HG02623 (cell line): Measurements from ENCODE around the gene STIM2.
"Not testable (repeated sequence)": the region's sequence is repeated elsewhere in the genome, so short reads cannot be mapped to it uniquely, and the experiment has no call there.

Experiments used
- ATAC-seq: cut with Tn5 transposase; IDR thresholded peaks from one replicate; pipeline ENCODE4 v1.9.1; 2021; ENCODE audit warnings: moderate library complexity; ENCODE audit not compliant: unreplicated experiment

STIM2 gene

GRCh38 chr4:26947318-26947717 is 86.7 kb downstream of the STIM2 start:
- no peak for ATAC-seq

- no peak for ATAC-seq
Observed at GRCh38 chr4:26950446-26950845, 89.8 kb downstream of the STIM2 start.

DNA sequence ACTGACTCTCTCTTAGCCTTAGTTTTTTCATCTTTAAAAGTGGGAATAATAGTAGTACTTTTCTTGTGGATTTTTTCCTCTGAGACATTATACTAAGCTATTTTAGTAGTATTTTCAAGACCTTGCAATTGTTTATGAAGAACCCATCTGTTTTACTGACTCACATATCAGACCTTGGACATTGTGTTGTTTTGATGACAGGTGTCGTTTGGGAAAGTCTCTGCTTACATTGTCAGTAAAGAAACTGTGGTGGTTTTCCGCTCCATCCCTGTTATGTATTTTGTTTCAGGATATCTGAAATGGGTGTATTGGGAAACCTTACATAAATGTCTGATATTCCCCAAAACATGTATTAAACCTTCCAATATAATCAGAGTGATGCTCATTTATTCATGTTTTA is 92.2 kb downstream of the STIM2 start:
- no peak for ATAC-seq

DNA sequence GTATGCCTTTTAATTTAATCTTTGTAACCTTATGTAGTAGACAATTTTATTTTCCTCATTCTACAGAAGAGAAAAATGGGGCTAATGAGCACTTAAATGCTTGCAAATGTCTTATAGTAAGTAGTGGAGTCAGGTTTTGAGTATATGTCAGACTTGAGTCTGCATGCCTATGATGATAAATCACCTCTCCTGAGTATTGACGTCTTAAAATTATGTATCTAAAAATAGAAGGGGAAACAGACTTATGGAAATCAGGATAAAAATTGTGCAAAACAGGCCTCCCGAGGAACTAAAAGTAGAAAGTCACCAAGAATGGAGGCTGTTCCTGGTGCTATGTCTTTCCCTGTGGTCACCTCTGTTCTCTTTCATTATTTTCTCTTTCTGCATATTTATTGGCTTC is 92.7 kb downstream of the STIM2 start:
- no peak for ATAC-seq

- no peak for ATAC-seq
Observed at GRCh38 chr4:26953770-26954423, 93.3 kb downstream of the STIM2 start.

DNA sequence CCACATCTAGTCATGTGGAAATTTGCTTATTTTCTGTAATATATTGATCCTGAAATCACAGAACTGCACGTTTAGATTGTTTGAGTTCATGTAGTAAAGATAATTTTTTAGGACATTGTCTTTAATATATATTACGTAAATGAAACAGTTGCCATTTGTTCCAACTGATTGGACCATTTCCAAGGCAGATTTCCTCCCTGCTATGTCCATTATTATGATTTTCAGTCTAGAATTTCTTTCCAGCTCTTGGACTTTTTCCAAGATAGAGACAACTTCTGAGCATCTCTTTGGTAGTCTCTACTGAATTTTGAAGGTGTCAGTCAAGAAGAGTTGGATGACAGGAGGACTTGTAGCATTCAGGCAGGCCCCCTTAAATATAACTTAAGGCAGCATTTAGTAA is 94.6 kb downstream of the STIM2 start:
- no peak for ATAC-seq

- ATAC-seq: no peak
Observed at GRCh38 chr4:26958925-26959653, 98.4 kb downstream of the STIM2 start.

DNA sequence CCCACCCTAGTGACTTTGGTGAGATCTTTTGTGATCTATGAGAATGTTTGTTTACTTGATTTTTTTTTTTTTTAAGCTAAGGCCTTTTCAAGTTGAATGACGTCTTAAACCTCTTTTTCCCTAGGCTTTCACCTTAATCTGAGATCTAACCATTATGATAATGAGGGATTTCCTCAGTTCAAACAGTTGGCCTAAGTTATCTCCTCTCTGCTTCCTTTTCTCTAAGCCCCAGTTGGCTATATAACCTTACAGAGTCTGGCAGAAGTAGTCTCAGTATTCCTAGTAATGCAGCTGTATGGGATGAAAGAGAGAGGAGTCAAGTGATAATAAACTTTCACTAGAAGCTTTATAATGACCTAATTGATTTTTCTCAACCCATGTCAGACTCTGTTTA is 99.0 kb downstream of the STIM2 start:
- no peak for ATAC-seq

DNA sequence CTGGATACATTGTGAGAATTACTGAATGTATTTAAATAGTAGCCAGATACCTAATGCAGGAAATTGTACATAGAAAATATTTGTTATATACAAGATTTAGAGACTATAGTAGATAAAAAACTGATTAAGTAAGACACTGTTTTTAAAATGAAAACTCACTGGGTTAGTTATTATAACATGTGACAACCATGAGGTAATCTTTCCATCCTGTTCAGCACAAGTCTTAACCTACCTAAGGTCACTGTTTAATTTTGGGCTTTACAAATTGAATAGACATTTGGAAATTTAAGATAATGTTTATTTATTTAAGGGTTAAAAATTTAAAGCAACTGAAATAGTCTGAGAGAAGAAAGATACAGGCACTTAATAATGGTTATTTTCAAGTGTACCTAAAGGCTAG is 102.1 kb downstream of the STIM2 start:
- no peak for ATAC-seq

GRCh38 chr4:26964512-26964911 is 103.9 kb downstream of the STIM2 start:
- ATAC-seq: no peak

GRCh38 chr4:26964994-26965393 is 104.4 kb downstream of the STIM2 start:
- no peak for ATAC-seq

DNA sequence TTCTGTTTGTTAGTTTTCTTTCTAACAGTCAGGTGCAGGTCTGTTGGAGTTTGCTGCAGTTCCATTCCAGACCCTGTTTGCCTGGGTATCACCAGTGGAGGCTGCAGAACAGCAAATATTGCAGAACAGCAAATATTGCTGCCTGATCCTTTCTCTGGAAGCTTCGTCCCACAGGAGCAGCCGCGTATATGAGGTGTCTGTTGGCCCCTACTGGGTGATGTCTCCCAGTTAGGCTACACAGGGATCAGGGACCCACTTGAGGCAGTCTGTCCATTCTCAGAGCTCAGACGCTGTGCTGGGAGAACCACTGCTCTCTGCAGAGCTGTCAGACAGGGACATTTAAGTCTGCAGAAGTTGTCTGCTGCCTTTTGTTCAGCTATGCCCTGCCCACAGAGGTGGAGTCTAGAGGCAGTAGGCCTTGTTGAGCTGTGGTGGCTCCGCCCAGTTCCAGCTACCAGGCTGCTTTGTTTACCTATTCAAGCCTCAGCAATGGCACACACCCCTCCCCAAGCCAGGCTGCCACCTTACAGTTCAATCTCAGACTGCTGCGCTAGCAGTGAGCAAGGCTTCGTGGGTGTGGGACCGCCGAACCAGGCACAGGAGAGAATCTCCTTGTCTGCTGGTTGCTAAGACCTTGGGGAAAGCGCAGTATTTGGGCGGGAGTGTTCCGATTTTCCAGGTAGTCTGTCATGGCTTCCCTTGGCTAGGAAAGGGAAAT is 115.0 kb downstream of the STIM2 start:
- ATAC-seq: not testable (repeated sequence)

DNA sequence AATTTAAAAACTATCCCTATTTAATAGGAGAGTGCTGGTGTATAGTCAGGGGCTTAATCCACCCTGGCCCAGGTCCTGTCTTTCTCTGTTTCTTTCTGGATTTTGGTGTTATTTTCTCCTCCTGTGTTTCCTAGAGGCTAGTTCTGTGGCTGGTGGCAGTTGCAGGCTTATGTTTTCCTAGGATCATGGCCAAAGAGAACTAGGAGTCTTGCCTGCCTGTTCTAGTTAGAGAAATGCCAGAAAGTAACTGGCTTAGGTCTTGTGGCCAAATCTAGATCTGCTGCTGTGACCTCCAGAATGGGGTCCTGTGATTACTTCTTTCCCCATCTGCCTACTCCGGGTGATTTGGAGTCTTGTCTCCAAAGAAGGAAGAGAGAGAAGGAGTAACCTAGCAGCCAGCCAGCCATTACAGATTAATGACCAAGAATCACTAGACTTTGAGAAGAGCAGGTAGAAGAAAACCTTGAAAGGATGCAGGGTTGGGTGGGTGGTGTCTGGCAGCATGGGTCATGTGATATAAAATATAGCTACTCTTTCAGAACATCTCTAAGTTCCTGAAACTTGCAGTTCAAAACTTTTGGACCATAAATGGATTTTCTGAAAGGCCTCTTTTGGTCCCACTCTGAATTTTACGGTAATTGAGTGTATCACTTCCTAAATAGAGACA is 117.9 kb downstream of the STIM2 start:
- ATAC-seq: no peak

DNA sequence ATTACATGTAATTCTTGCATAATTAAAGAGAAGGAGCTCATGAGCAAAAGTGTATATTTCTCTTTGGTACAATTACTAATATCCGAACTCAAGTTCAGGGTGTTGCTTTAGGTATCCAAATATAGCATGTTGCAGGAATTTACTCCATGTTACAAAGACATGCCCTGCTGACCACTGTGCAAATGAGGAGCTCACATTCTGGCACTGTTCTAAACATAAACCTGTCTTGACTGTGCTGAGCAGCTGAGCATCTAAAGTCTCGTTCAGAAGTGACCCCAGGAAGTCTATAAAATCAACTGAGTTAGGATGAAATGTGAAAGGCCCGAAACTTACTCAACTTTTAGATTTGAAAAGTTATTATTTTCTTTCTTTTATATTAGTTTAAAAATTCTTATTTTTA is 124.3 kb downstream of the STIM2 start:
- no peak for ATAC-seq

- ATAC-seq: peak; percentile 85
Observed at GRCh38 chr4:26985873-26986272, 125.2 kb downstream of the STIM2 start.

DNA sequence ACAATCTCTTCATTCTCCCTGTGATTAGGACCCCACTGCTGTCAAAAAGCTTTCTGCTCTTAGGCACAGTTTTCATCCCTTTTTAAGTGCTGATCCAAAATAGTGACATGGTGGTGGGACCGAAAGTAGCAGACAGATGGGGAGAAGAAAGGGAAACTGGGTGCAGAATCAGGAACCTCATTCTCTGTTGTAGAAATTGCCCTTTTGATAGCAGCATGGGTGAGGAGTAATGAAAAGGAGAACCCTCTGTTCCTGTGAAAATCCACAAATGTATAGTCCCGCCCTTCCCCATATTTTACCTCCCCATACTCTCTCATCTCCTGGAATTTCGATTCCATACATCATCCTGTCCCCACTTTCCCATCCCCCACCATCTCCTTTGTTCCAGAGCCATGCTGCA is 126.5 kb downstream of the STIM2 start:
- no peak for ATAC-seq

DNA sequence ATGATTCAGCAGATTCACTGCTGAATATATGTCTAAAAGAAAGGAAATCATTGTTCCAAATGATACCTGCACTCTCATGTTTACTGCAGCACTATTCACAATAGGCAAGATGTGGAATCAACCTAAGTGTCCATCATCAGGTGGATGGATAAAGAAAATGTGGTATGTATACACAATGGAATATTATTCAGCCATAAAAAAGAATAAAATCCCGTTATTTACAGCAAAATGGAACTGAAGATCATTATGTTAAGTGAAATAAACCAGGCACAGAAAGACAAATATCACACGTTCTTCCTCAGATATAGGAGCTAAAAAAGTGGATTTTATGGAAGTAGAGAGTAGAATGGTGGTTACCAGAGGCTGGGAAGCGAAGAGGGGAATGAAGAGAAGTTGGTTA is 130.4 kb downstream of the STIM2 start:
- ATAC-seq: no peak

DNA sequence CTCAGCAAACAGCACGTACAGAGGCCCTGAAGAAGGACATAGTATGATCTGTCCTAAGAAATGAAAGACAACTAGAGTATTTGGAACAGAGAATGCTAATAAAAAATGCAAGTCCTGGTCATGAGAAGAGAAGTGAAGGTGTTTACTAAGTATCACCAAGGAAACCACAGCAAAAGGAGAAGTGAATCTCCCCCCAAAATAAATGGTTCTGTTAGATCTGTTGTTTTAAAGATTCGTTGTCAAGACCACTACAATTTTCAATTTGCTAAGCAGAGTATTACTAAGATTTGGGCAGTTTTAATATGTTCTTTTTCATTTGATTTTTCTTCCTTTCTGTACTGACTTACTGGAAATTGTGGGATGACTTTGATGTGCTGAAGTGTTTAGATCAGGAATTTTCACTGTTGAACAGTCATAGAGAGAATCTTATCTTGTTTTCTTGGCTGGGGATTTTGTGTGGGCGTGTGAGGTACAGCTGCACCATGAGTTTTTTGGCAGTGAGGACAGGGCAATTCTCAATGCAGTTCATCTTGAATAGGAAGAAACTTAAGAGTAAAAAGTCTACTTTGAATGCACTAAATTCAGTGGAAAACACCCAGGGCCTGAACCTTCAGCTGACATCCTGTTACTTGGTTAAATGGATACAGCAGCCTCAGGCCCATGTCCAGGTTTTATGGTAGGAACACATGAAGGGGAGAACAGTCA is 132.2 kb downstream of the STIM2 start:
- peak; percentile 89 for ATAC-seq

DNA sequence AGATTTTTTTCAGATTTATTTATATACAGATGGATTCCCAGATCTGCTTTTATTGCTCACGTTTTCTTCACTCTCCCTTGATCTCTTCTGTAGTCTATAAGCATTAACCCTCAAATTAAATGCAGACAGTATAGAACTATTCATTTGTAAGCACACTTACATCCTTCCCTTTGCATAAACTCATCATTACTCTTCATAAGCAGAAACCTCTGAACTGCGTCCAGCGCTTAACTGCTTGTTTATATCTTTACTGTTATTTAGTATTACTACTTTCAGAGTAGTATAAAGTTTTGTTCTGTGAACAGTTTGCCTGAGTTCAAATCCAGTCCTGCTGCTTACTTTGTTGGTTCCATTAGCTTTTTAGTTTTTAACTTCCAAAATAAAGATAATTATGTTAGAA is 132.9 kb downstream of the STIM2 start:
- no peak for ATAC-seq

DNA sequence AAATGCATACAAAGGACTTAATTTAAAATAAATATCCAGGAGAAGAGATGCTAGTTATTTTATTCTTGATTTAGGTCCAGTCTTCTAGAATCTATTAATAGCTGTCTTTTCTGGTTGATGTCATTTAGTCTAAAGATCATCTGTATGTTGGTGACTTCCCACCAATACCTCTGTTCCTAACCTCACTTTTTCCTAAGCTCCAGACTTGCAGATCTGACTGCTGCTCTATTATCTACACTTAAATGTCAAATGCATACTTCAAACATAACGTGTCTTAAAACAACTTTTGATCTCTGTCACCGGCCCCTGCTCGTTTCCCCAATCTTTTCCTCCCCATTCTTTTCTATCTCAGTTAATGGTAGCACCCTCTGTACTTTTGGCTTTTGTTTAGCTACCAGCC is 133.3 kb downstream of the STIM2 start:
- ATAC-seq: no peak

DNA sequence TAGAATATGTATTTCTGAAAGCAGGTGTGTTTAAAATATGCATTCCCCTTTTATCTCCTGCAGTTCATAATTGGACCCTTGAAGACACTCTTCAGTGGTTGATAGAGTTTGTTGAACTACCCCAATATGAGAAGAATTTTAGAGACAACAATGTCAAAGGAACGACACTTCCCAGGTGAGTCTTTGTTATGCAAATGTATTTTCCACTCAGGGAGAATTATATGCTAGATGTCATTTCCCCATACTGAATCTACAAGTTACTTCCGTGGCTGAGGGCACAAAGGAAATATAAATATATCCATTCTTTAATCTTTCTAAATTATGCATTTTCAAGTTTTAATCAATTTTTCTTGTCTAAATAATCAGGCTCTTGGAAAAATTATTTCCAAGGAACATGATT is 134.7 kb downstream of the STIM2 start:
- no peak for ATAC-seq
